GM19023 (cell line): ENCODE results near the gene TTC1.
"Not testable (repeated sequence)": the region's sequence is repeated elsewhere in the genome, so short reads cannot be mapped to it uniquely, and the experiment has no call there.

Source experiments
- ATAC-seq: cut with Tn5 transposase; IDR thresholded peaks from one replicate; pipeline ENCODE4 v1.9.1; 2021; ENCODE audit warnings: mild to moderate bottlenecking, moderate library complexity; ENCODE audit not compliant: unreplicated experiment

Gene TTC1

GRCh38 chr5:160039810-160040470 is 31.0 kb downstream of the TTC1 start:
- no peak for ATAC-seq

GRCh38 chr5:160040471-160040835 is 31.5 kb downstream of the TTC1 start:
- ATAC-seq, result no peak

GRCh38 chr5:160042671-160043070 is 33.7 kb downstream of the TTC1 start:
- no peak for ATAC-seq

- ATAC-seq, result no peak
Observed at GRCh38 chr5:160044391-160044804, 35.5 kb downstream of the TTC1 start.

- ATAC-seq, result no peak
Observed at GRCh38 chr5:160044967-160045366, 36.0 kb downstream of the TTC1 start.

GRCh38 chr5:160047423-160047822 is 38.5 kb downstream of the TTC1 start:
- ATAC-seq, result no peak

GRCh38 chr5:160048131-160048530 is 39.2 kb downstream of the TTC1 start:
- no peak for ATAC-seq

GRCh38 chr5:160049099-160049498 is 40.2 kb downstream of the TTC1 start:
- no peak for ATAC-seq

GRCh38 chr5:160054047-160054446 is 45.1 kb downstream of the TTC1 start:
- no peak for ATAC-seq

- ATAC-seq, result no peak
Observed at GRCh38 chr5:160054831-160055230, 45.9 kb downstream of the TTC1 start.

- no peak for ATAC-seq
Observed at GRCh38 chr5:160057256-160057655, 48.3 kb downstream of the TTC1 start.

- ATAC-seq, result no peak
Observed at GRCh38 chr5:160060001-160060400, 51.1 kb downstream of the TTC1 start.

- no peak for ATAC-seq
Observed at GRCh38 chr5:160061770-160062169, 52.8 kb downstream of the TTC1 start.

GRCh38 chr5:160064417-160064810 is 55.5 kb downstream of the TTC1 start:
- no peak for ATAC-seq

GRCh38 chr5:160064995-160065614 is 56.2 kb downstream of the TTC1 start:
- no peak for ATAC-seq

GRCh38 chr5:160069120-160069519 is 60.2 kb downstream of the TTC1 start:
- not testable (repeated sequence) for ATAC-seq

GRCh38 chr5:160071516-160071915 is 62.6 kb downstream of the TTC1 start:
- no peak for ATAC-seq

- ATAC-seq, result no peak
Observed at GRCh38 chr5:160071916-160072315, 63.0 kb downstream of the TTC1 start.

GRCh38 chr5:160075073-160075472 is 66.1 kb downstream of the TTC1 start:
- ATAC-seq, result no peak

GRCh38 chr5:160076997-160077396 is 68.1 kb downstream of the TTC1 start:
- no peak for ATAC-seq

- ATAC-seq, result no peak
Observed at GRCh38 chr5:160079753-160080152, 70.8 kb downstream of the TTC1 start.

GRCh38 chr5:160081495-160081894 is 72.6 kb downstream of the TTC1 start:
- ATAC-seq, result no peak
